Ectodermal cell (in vitro differentiated cells): ENCODE measurements around the gene STX2.
A peak's percentile ranks its signal among the peaks of the same experiment; 100 is the strongest.

Experiments
- H3K27ac ChIP-seq: 2 replicates; pipeline ENCODE4 v1.7.0; 2013; ENCODE audit warnings: mild to moderate bottlenecking, low read depth, low read length; ENCODE audit not compliant: insufficient read depth, poor library complexity, severe bottlenecking
- H3K27me3 ChIP-seq: 2 replicates; pipeline ENCODE4 v1.7.0; 2013; ENCODE audit warnings: mild to moderate bottlenecking, low read length; ENCODE audit not compliant: insufficient read depth, control insufficient read depth, poor library complexity, severe bottlenecking
- H3K36me3 ChIP-seq: one replicate; pipeline ENCODE4 v1.7.0; 2013; ENCODE audit warnings: low read length; ENCODE audit not compliant: control insufficient read depth, insufficient read depth
- H3K4me1 ChIP-seq: one replicate; pipeline ENCODE4 v1.7.0; 2013; ENCODE audit warnings: low read length; ENCODE audit not compliant: control insufficient read depth, insufficient read depth
- H3K4me3 ChIP-seq: 2 replicates; pipeline ENCODE4 v1.7.0; 2013; ENCODE audit warnings: low read depth, low read length, control low read depth; ENCODE audit not compliant: insufficient read depth
- H3K9me3 ChIP-seq: 2 replicates; pipeline ENCODE4 v1.7.0; 2013; ENCODE audit warnings: mild to moderate bottlenecking, low read length, moderate library complexity; ENCODE audit not compliant: control insufficient read depth
- WGBS, 2 experiments: methylation state at CpG; one replicate each; pipeline ENCODE4 v1.1.7; 2013; ENCODE audit warnings: missing lambda C conversion rate in 2 of 2; 5-methylcytosine and 5-hydroxymethylcytosine counted together

The STX2 gene

GRCh38 chr12:130803702-130804101 lies 35.3 kb downstream of the STX2 start:
- no peak overlapping the region for H3K27ac ChIP-seq
- WGBS, 2 experiments, result 97 to 98% methylated on average over 5 of the region's 5 CpGs
- no peaks in the 10 kb centered on the region for H3K27me3 ChIP-seq
- peaks cover 6% of the 10 kb centered on the region for H3K36me3 ChIP-seq
- H3K4me1 ChIP-seq, result no peaks in the 10 kb centered on the region
- H3K9me3 ChIP-seq, result no peaks in the 10 kb centered on the region
- H3K4me3 ChIP-seq, result no peak overlapping the region

DNA sequence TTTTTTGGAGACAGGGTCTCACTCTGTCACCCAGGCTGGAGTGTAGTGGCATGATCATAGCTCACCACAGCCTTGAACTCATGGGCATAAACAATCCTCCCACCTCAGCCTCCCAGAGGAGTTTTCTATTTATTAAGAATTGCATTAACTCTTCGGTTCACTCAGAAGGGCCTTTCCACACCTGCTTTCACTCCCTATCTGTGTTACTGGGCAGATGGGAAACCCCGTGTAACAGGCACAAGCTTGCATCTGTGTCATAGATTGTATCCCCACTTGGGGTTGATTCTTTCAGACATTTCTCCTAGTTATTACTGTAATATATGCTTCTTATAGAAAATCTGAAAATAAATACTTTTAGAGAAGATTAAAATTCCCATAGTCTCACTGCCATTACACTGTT lies 38.7 kb downstream of the STX2 start:
- no peaks in the 10 kb centered on the region for H3K27me3 ChIP-seq
- H3K4me3 ChIP-seq, result no peak overlapping the region
- 95 to 100% methylated on average over 2 of the region's 2 CpGs for WGBS, 2 experiments
- no peaks in the 10 kb centered on the region for H3K36me3 ChIP-seq
- no peaks in the 10 kb centered on the region for H3K4me1 ChIP-seq
- H3K9me3 ChIP-seq, result no peaks in the 10 kb centered on the region
- no peak overlapping the region for H3K27ac ChIP-seq

DNA sequence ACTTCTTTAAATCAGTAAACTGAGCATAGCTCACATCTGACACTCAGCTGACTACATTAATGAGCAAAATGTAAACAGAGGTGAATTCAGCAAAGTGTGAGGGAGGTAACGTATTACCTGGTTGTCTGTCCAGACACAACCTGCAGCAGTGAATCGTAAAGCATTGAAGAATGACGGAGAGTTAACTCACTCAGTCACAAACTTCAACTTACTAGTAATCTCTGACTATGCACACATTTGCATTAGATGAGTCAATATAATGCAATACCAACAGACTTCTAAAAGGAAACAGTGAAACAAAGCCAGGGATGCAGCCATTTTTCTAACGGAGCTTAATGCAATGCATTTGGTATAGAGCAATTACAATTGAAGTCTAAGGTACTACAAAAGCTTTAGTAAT lies 40.0 kb downstream of the STX2 start:
- Histone ChIP-seq H3K36me3 (no peaks in the 10 kb centered on the region), H3K27ac (no peak overlapping the region), H3K9me3 (no peaks in the 10 kb centered on the region), H3K27me3 (no peaks in the 10 kb centered on the region), H3K4me1 (no peaks in the 10 kb centered on the region), H3K4me3 (no peak overlapping the region)
- 94 to 100% methylated on average over 4 of the region's 4 CpGs for WGBS, 2 experiments

DNA sequence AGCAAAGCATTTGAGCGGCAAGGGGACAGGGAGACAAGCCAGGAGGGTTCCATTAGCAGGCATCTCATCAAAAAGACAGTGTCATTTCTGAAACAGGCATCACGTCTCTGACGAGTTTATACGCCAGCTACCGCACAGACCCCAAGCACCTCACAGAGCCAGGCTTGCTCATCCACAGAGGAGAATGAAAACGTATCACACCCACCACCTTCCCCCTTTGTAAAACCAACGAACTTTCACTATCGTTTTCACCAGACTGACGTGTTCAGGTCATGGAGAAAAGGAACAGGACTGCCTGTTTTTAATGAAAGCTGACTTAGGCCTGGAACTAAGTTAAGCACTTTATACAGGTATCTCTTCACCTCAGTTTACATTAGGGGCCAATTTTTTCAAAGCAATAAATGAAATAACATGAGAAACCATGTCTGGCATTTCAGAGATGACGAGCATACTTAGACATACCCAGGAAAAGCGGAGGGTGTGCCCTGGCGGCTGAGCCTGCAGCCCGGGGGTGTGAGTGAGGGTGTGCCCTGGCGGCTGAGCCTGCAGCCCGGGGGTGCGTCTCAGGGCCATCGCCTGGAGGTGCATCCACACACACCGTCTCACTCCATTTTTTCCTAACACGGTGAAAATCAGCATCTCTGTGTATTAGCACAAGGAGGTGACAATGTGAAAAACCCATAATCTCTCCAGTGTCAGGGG lies 41.9 kb downstream of the STX2 start:
- no peaks in the 10 kb centered on the region for H3K9me3 ChIP-seq
- H3K4me1 ChIP-seq, result no peaks in the 10 kb centered on the region
- 95 to 97% methylated on average over 19 of the region's 19 CpGs for WGBS, 2 experiments
- no peak overlapping the region for H3K27ac ChIP-seq
- no peaks in the 10 kb centered on the region for H3K27me3 ChIP-seq
- H3K36me3 ChIP-seq, result no peaks in the 10 kb centered on the region
- no peak overlapping the region for H3K4me3 ChIP-seq

DNA sequence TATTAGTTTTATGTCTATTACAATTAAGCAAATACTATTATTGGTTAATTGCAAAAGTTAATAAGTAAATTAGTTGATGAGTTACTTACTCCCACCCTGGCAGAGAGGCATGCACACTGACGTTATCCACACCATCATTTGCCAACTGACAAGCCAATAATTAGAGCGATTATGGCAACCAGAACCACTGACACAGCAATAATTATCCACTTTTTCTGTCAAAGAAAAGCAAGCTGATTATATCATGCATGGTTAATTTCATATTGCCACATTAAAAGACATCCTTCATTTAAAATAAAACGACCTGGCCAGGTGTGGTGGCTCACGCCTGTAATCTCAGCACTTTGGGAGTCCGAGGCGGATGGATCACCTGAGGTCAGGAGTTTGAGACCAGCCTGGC lies 43.1 kb downstream of the STX2 start:
- Histone ChIP-seq H3K27me3 (no peaks in the 10 kb centered on the region), H3K27ac (no peak overlapping the region), H3K36me3 (no peaks in the 10 kb centered on the region), H3K9me3 (no peaks in the 10 kb centered on the region), H3K4me3 (no peak overlapping the region), H3K4me1 (peaks cover 2% of the 10 kb centered on the region)
- 74 to 76% methylated on average over 6 of the region's 6 CpGs for WGBS, 2 experiments

DNA sequence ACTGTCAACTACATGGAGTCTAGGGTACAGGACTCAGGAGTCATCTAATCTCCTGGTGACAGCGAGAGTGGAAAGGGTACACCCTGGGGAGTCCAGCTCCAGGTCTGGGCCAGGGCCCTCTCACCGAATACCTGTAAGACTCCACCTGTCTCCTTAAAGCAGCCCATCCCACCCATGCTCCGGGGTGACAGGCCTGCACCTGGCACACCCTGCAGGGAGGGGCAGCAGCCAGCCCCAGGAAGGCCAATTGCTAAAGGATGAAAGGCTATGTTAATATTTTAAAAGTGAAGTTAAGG lies 45.5 kb downstream of the STX2 start:
- Histone ChIP-seq H3K36me3 (no peaks in the 10 kb centered on the region), H3K4me1 (peaks cover 23% of the 10 kb centered on the region)

DNA sequence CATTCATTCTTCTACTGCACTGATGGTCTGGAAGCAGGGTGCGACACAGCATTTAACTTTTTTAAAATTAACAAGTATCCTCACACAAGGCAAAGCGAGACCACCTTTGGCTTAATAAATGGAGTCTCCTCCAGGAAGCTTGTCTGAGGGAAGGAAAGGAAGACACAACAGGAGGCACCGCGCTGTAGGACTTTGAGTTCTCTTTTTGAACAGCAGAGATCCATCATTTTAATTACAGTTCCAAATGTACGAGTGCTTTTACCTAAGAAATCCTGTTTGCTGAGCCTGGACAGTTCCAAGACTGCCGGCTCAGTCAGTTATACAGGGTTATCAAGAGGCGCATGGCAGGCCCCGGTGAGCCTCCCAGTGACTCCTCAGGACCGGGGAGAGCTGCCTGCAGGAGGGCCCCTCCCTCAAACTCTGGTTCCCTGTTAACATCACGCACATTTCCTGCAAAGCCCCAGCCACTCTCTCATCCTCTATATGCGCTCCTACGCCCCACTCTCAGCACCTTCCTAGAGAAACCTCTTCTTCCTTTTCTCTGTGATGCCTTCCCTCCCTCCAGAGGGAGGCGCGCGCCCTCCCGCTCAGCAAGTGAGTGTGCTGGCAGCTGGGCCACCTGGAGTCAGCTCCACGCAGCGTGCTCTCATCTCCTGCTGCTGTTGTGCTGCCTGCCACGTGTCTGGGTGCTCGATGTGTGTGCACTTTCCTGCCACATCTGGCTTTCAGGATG lies 46.1 kb downstream of the STX2 start:
- H3K27me3 ChIP-seq, result no peaks in the 10 kb centered on the region
- peaks cover 28% of the 10 kb centered on the region for H3K4me1 ChIP-seq
- WGBS, 2 experiments, result 85 to 89% methylated on average over 20 of the region's 20 CpGs
- no peak overlapping the region for H3K4me3 ChIP-seq
- no peaks in the 10 kb centered on the region for H3K9me3 ChIP-seq
- no peaks in the 10 kb centered on the region for H3K36me3 ChIP-seq
- peak overlapping the region; percentile 4 for H3K27ac ChIP-seq

More for the DNA sequence above, 45.5 kb downstream of the STX2 start:
- H3K4me3 ChIP-seq, result no peak overlapping the region
- H3K27me3 ChIP-seq, result no peaks in the 10 kb centered on the region
- peak overlapping the region; percentile 4 for H3K27ac ChIP-seq
- no peaks in the 10 kb centered on the region for H3K9me3 ChIP-seq
- 91% methylated on average over 3 of the region's 3 CpGs for WGBS, 2 experiments

DNA sequence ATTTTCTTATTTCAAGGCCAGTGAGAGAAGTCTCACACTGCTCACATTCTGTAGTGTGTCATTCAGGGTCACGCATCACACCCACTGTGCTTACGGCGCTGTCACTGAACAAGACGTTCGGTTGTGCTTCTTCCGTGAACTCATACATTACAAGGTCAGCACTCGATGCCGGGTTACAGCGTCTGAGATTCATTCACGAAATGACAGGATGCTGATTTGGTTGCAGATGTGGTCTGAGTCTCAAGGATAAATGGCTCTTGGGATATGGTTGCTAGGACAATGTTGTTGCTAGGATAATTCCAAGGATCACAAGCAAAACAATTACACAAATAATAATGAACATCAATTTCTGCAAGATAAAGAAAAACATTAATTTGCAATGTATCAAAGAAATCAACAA lies 47.4 kb downstream of the STX2 start:
- H3K27me3 ChIP-seq, result no peaks in the 10 kb centered on the region
- no peaks in the 10 kb centered on the region for H3K9me3 ChIP-seq
- H3K27ac ChIP-seq, result no peak overlapping the region
- H3K4me1 ChIP-seq, result peaks cover 40% of the 10 kb centered on the region
- H3K4me3 ChIP-seq, result no peak overlapping the region
- 95 to 97% methylated on average over 10 of the region's 10 CpGs for WGBS, 2 experiments
- no peaks in the 10 kb centered on the region for H3K36me3 ChIP-seq

- H3K4me1 ChIP-seq, result peaks cover 40% of the 10 kb centered on the region
- no peak overlapping the region for H3K4me3 ChIP-seq
- H3K27ac ChIP-seq, result peak overlapping the region; percentile 56
- no peaks in the 10 kb centered on the region for H3K27me3 ChIP-seq
- WGBS, 2 experiments, result 14 to 16% methylated on average over 21 of the region's 21 CpGs
- peaks cover 3% of the 10 kb centered on the region for H3K9me3 ChIP-seq
- H3K36me3 ChIP-seq, result peaks cover 2% of the 10 kb centered on the region
These were observed 50.5 kb downstream of the STX2 start for GRCh38 chr12:130788515-130788914.

GRCh38 chr12:130787445-130788410 lies 51.3 kb downstream of the STX2 start:
- Histone ChIP-seq H3K36me3 (peaks cover 3% of the 10 kb centered on the region), H3K4me1 (peaks cover 40% of the 10 kb centered on the region), H3K9me3 (peaks cover 3% of the 10 kb centered on the region), H3K27me3 (no peaks in the 10 kb centered on the region), H3K4me3 (no peak overlapping the region), H3K27ac (peak overlapping the region; percentile 56)
- 34% methylated on average over 35 of the region's 35 CpGs for WGBS, 2 experiments
